HG03469 (cell line): Measurements from ENCODE around the gene LRBA.
"Not testable (repeated sequence)": the region's sequence is repeated elsewhere in the genome, so short reads cannot be mapped to it uniquely, and the experiment has no call there.

Source experiments
- ATAC-seq: cut with Tn5 transposase; IDR thresholded peaks from one replicate; pipeline ENCODE4 v1.9.1; 2021; ENCODE audit warnings: mild to moderate bottlenecking, moderate library complexity, moderate number of reproducible peaks; ENCODE audit not compliant: unreplicated experiment

LRBA gene, protein sequence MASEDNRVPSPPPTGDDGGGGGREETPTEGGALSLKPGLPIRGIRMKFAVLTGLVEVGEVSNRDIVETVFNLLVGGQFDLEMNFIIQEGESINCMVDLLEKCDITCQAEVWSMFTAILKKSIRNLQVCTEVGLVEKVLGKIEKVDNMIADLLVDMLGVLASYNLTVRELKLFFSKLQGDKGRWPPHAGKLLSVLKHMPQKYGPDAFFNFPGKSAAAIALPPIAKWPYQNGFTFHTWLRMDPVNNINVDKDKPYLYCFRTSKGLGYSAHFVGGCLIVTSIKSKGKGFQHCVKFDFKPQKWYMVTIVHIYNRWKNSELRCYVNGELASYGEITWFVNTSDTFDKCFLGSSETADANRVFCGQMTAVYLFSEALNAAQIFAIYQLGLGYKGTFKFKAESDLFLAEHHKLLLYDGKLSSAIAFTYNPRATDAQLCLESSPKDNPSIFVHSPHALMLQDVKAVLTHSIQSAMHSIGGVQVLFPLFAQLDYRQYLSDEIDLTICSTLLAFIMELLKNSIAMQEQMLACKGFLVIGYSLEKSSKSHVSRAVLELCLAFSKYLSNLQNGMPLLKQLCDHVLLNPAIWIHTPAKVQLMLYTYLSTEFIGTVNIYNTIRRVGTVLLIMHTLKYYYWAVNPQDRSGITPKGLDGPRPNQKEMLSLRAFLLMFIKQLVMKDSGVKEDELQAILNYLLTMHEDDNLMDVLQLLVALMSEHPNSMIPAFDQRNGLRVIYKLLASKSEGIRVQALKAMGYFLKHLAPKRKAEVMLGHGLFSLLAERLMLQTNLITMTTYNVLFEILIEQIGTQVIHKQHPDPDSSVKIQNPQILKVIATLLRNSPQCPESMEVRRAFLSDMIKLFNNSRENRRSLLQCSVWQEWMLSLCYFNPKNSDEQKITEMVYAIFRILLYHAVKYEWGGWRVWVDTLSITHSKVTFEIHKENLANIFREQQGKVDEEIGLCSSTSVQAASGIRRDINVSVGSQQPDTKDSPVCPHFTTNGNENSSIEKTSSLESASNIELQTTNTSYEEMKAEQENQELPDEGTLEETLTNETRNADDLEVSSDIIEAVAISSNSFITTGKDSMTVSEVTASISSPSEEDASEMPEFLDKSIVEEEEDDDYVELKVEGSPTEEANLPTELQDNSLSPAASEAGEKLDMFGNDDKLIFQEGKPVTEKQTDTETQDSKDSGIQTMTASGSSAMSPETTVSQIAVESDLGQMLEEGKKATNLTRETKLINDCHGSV (N-terminal part only)

GRCh38 chr4:151014521-151015458, at the start of gene LRBA:
Gene LRBA (minus strand): TSS chr4:151015284. CDS start chr4:151014642, 642 bp downstream.
- peak; percentile 25 for ATAC-seq

GRCh38 chr4:151063143-151063542, 48.1 kb upstream of the LRBA start:
- ATAC-seq: not testable (repeated sequence)

- no peak for ATAC-seq
These were observed 40.5 kb upstream of the LRBA start for GRCh38 chr4:151055539-151055938.

DNA sequence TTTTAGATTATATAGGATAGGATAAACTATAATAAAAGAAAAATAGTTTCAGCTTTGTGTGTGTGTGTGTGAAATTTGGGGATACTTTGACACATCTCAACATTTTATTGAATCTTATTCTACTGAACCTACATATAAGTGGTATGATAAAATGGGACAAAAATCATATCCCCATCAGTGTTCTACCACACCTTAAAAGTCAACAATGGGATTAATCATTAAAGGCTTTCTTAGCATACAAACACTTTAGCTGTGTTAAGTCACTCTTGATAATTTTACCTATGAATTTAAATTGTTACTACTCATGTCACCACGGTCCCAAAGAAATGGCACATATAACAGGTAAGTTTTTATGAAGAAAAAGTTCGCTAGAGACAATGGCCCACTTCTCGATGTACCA, 37.7 kb upstream of the LRBA start:
- no peak for ATAC-seq

DNA sequence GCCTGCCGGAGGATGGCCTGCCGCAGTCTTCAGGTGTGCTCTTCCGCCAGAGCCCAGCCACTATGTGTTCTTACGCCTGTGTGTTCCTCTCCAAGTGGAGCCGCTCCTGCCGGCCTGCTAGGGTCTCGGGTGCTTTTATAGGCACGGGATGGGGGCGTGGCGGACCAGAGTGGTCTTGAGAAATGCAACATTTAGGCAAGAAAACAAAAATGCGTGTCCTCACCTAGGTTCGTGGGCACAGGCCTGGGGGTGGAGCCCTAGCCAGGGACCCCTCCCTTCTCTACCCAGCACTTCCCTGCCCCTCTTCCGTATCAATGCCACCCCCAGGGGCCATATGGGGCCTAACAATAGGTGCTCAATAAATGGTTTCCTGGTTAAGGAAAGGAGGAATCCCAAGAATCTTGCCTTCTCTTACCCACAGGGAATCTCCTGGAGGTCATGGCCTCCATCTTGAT, 34.4 kb upstream of the LRBA start:
- no peak for ATAC-seq

DNA sequence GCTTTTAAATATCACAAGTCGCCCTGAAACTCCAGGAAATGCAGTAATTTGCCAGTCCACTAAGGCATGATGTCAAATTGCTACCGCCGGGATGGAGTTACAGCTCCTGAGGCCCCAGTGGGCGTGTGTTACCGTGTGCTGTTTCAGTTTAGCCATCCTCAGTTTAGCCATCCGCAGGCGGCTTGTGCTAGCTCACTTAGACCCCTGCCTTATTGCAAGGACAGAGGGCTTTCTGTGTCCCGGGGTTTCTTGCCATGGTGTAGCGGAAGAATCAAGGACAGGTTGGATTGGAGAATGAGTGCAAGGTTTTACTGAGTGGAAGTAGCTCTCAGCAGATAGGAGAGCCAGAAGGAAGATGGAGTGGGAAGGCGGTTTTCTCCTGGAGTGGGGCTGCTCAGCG, 33.8 kb upstream of the LRBA start:
- ATAC-seq: no peak

DNA sequence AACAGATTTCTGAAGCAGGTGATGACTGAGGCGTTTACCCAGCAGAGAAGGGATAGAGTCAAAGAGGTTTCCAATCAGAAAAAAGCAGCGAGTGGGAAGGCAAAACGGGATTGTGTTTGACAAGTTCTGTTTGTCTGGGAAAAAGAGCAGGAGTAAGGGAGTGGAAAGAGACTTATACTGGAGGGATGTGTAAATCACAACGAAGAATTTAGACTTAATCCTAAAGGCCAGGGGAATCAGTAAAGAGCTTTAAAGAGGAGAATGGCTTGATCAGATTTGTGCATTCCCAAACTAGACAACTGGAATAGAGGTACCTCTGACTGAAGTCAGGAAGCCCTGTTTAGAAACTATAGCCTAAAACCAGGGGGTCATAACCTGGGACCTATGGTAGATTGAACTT, 31.5 kb upstream of the LRBA start:
- ATAC-seq: no peak

- ATAC-seq: no peak
These were observed 30.8 kb upstream of the LRBA start for GRCh38 chr4:151045907-151046306.

DNA sequence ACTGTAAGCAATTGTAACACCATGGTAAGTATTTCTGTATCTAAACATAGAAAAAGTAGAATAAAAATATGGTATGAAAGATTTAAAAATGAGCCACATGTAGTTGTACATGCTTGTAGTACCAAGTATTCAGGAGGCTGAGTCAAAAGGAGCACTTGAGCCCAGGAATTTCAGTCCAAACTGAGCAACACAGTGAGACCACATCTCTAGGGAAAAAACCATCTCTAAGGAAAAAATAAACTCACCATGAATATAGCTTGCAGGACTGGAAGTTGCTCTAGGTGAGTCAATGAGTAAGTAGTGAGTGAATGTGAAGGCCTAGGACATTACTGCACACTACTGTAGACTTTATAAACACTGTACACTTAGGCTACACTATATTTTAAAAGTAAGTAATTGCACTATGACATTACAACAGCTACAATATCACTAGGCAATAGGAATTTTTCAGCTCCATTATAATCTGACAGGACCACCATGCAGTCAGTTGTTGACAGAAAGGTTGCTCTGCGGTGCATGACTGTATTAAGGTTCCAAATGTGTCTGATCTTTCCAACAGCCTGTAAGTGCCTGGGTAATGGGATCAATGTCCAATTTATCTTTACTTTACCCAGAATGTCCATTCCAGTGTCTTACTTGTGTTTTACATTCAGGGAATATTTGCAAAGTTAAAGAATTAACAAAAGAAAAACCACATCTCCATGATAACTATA, 28.9 kb upstream of the LRBA start:
- no peak for ATAC-seq

DNA sequence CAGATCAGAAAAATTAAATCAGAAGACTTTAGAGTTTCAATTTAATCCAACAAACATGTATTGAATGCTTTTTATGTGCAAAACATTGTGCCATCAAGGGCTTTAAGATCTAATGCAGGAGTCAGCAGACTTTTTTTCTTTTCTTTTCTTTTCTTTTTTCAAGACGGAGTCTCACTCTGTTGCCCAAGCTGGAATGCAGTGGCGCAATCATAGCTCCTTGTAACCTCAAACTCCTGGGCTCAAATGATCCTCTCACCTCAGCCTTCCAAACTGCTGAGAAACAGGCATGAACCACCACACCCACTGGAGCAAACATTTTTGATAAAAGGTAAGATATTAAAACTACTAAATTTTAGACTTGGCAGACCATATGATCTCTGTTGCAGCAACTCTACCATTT, 24.6 kb upstream of the LRBA start:
- no peak for ATAC-seq

DNA sequence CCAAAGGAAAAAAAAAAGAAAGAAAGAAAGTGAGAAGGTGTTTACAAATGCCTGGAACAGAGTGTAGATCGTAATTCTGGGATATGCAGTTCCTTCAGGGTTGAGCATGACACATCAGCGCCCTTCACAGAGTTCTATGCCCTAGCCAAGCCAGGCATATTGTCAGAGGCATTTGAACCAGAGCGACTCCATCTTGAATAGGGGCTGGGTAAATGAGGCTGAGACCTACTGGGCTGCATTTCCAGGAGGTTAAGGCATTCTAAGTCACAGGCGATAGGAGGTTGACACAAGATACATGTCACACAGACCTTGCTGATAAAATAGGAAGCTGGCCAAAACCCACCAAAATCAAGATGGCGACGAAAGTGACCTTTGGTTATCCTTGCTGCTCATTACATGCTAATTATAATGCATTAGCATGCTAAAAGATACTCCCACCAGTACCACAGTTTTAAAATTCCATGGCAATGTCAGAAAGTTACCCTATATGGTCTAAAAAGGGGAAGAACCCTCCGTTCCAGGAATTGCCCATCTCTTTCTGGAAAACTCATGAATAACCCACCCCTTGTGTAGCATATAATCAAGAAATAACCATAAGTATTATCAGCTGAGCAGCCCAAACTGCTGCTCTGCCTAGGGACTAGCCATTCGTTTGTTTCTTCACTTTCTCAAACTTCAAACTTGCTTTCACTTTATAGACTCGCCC, 23.5 kb upstream of the LRBA start:
- ATAC-seq: no peak

DNA sequence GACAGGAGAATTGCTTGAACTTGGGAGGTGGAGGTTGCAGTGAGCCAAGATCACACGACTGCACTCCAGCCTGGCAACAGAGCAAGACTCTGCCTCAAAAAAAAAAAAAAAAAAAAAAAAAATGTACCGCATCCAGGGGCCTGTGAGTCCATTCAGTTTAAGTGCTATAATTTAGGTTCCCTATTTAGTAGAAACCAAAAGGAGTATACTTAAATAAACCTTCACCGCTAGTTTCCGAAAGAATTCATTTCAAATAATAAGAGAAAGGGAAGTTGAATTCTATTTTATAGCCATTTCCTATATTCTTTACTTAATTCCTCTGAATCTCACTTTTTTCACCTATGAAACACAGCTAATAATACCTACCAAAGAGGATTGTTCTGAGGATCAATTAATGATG, 20.8 kb upstream of the LRBA start:
- ATAC-seq: no peak

- ATAC-seq: no peak
These were observed 20.2 kb upstream of the LRBA start for GRCh38 chr4:151035328-151035727.

GRCh38 chr4:151034829-151035228, 19.7 kb upstream of the LRBA start:
- no peak for ATAC-seq

GRCh38 chr4:151031831-151032605, 16.9 kb upstream of the LRBA start:
- ATAC-seq: peak; percentile 53

GRCh38 chr4:151029537-151029936, 14.5 kb upstream of the LRBA start:
- no peak for ATAC-seq

DNA sequence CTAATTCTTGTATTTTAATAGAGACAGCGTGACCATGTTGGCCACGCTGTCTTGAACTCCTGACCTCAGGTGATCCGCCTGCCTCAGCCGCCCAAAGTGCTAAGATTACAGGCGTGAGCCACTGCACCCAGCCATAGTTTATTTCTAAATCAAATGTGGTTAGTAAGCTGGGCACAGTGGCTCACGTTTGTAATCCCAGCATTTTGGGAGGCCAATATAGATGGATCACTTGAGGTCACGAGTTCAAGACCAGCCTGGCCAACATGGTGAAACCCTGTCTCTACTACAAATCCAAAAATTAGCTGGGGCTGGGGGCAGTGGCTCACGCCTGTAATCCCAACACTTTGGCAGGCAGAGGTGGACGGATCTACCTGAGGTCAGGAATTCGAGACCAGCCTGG, 13.9 kb upstream of the LRBA start:
- not testable (repeated sequence) for ATAC-seq

DNA sequence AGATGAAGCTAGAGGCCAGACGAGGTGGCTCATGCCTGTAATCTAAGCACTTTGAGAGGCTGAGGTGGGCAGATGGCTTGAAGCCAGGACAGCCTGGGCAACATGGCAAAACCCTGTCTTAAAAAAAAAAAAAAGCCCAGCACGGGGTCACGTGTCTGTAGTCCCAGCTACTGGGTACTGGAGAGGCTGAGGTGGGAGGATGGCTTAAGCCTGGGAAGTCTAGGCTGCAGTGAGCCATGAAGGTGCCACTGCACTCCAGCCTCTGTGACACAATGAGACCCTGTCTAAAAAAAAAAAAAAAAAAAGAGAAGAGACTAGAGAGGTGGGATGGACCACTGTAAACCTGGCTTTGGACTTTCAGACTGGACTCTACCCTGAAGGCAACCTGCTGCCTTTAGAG, 10.7 kb upstream of the LRBA start:
- ATAC-seq: no peak
